ENCODE results near the gene SPN.
"Not testable (repeated sequence)": the region's sequence is repeated elsewhere in the genome, so short reads cannot be mapped to it uniquely, and the experiment has no call there.

SPN gene

DNA sequence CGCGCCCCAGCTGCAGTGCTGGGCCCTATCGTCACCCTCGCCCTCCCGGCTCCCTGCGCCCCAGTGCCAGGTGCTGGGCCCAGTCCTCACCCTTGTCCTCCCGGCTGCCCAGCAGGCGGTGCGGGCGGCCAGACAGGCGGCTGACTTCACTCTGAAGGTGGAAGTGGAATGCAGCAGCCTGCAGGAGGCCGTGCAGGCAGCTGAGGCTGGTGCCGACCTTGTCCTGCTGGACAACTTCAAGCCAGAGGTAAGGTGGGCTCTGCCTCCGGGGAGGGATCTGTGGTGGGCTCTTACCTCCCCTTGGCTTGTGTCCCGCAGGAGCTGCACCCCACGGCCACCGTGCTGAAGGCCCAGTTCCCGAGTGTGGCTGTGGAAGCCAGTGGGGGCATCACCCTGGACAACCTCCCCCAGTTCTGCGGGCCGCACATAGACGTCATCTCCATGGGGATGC is 33.9 kb downstream of the SPN start:
- DNase-seq = no peak
- in situ Hi-C loops (cut with HindIII; ENCODE audit: low pct_ligation_motif_present, low pct_unique_long_range_greater_than_20kb, low sequenced_read_pairs) = no loop called here

DNA sequence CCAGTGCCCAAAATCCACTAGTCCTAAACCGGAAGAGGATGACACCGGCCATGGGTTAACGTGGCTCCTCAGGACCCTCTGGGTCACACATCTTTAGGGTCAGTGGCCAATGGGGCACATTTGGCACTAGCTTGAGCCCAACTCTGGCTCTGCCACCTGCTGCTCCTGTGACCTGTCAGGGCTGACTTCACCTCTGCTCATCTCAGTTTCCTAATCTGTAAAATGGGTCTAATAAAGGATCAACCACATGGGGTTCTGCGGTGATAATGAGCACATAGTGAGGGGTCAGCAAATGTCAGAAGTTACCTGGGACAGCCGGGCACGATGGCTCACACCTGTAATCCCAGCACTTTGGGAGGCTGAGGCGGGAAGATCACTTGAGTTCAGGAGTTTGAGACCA is 34.3 kb downstream of the SPN start:
- in situ Hi-C loops (cut with HindIII; ENCODE audit: low pct_ligation_motif_present, low pct_unique_long_range_greater_than_20kb, low sequenced_read_pairs) = no loop called here
- no peak for DNase-seq

GRCh38 chr16:29698042-29698441 is 35.0 kb downstream of the SPN start:
- in situ Hi-C loops (cut with HindIII; ENCODE audit: low pct_ligation_motif_present, low pct_unique_long_range_greater_than_20kb, low sequenced_read_pairs) = no loop called here
- no peak for DNase-seq

GRCh38 chr16:29698484-29699323 is 35.7 kb downstream of the SPN start:
- DNase-seq = no peak
- in situ Hi-C loops (cut with HindIII; ENCODE audit: low pct_ligation_motif_present, low pct_unique_long_range_greater_than_20kb, low sequenced_read_pairs) = no loop called here

DNA sequence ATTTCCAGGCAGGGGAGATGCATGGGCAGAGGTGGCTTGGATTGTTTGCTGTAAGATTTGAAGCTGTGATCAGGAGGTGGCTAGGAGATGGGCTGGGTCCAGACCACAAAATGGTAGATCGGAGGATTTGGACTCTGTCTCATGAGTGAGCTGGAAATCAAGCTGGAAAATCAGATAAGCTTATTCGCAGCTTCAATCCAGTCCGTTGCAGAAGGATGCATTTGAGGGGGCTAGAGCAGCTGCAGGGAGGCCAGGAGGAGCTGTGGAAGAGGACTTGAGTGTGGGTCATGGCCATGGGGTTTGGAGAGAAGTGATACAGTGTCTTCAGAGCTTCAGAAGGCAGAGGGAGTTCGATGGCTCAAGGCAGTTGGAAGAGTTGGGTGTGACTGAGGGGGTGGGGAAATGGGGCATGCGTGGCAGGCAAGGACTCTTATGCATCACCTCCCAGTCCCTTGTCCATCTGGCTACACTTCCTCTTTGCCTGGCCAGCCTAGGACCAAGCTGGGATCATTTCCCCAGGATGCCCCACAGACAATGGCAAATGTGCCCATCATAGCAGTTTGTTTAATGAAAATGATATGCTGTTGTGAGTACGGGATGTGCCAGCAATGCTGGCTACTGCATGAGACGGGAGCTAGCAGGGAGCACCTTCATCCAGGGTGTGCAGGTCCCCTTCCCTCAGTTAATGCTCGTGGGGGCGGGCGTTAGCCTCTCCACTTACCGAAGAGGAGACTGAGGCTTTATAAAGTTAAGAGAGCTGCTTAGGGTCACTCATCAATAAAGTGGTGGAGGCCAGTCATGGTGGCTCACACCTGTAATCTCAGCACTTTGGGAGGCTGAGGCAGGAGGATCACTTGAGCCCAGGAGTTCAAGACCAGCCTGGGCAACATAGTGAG is 36.5 kb downstream of the SPN start:
- in situ Hi-C loops (cut with HindIII; ENCODE audit: low pct_ligation_motif_present, low pct_unique_long_range_greater_than_20kb, low sequenced_read_pairs) = no loop called here
- DNase-seq = no peak

- DNase-seq = peak; percentile 86
- in situ Hi-C loops (cut with HindIII; ENCODE audit: low pct_ligation_motif_present, low pct_unique_long_range_greater_than_20kb, low sequenced_read_pairs) = no loop called here
Measured at GRCh38 chr16:29700253-29700987, 37.4 kb downstream of the SPN start.

DNA sequence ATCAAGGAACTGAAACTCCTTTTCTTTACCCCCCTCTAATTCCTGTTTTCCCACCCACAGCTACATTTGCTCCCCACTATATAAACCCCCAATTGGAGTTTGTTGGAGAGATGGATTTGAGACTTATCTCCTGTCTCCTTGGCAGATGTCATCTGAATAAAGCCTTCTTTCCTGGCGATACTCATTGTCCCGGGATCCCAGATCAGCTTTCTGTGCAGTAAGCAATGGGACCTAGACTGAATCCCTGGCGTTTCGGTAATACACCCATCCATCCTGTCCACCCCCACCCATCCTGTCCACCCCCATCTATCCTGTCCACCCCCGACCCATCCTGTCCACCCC is 38.1 kb downstream of the SPN start:
- DNase-seq = no peak
- in situ Hi-C loops (cut with HindIII; ENCODE audit: low pct_ligation_motif_present, low pct_unique_long_range_greater_than_20kb, low sequenced_read_pairs) = no loop called here

GRCh38 chr16:29702269-29702668 is 39.2 kb downstream of the SPN start:
- in situ Hi-C loops (cut with HindIII; ENCODE audit: low pct_ligation_motif_present, low pct_unique_long_range_greater_than_20kb, low sequenced_read_pairs) = no loop called here
- DNase-seq = no peak

DNA sequence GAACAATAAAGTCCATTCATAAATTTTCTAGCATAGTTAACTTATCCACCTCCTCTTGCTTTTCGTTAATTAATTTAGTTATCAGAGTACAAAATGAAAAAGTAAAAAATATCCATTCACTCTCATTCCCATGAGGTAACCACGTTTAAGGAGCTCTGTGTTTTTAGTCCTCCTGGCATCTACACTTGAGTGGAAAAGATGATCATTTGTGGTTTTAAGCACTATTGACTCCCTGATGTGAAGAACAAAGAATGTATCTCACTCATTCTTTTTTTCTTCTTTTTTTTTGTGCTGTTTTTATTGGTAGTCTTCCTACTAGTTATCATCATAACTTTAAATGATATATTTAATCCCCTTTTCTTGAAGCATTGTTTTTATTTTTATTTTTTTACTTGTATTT is 42.0 kb downstream of the SPN start:
- peak; percentile 70 for DNase-seq
- in situ Hi-C loops (cut with HindIII; ENCODE audit: low pct_ligation_motif_present, low pct_unique_long_range_greater_than_20kb, low sequenced_read_pairs) = no loop called here

DNA sequence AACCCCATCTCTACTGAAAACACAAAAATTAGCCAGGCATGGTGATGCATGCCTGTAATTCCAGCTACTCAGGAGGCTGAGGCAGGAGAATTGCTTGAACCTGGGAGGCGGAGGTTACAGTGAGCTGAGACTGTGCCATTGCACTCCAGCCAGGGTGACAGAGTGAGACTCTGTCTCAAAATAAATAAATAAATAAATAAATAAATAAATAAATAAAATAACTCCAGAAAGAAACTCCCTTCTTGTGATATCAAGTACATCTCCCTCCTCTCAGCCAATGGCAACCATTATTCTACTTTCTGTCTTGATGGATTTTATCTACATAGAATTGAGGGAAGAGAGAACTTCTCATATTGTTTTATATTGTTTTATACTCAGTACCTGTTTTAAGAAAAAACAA is 44.1 kb downstream of the SPN start:
- in situ Hi-C loops (cut with HindIII; ENCODE audit: low pct_ligation_motif_present, low pct_unique_long_range_greater_than_20kb, low sequenced_read_pairs); DNase-seq: not testable (repeated sequence)

DNA sequence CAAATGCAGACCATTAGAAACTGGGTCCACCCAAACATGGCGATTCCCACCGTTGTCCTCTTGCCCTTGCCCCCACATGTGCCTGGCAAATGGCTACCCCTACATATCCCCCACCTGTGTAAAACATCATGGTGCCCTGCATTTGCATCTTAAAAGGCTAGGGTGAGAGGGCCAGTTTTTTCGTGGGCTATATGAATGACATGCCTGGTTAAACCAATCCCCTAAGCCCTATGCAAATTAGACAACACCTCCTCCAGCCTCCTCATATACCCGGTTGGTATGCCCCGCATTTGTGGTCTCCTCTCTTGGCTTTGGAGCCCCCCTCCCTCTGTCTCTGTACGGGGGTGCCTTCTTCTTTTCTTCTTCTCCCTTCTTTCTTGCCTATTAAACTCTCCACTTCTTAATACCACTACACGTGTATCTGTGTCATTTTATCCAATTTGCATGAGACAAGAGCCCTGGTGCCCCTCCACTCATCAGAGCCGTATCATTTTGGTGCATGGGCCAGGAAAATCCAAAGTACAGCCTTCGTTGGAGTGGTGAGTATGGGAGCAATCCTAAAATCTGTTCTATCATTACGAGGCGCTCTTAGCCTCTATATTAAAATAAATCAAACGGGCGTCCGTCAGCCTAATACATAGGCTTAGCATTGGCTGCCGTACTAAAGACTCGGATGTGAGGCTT is 46.0 kb downstream of the SPN start:
- no peak for DNase-seq
- in situ Hi-C loops (cut with HindIII; ENCODE audit: low pct_ligation_motif_present, low pct_unique_long_range_greater_than_20kb, low sequenced_read_pairs) = no loop called here

GRCh38 chr16:29709657-29710056 is 46.6 kb downstream of the SPN start:
- in situ Hi-C loops (cut with HindIII; ENCODE audit: low pct_ligation_motif_present, low pct_unique_long_range_greater_than_20kb, low sequenced_read_pairs); DNase-seq: not testable (repeated sequence)

GRCh38 chr16:29710227-29711219 is 47.5 kb downstream of the SPN start:
- in situ Hi-C loops (cut with HindIII; ENCODE audit: low pct_ligation_motif_present, low pct_unique_long_range_greater_than_20kb, low sequenced_read_pairs) = no loop called here
- peak; percentile 88 for DNase-seq

DNA sequence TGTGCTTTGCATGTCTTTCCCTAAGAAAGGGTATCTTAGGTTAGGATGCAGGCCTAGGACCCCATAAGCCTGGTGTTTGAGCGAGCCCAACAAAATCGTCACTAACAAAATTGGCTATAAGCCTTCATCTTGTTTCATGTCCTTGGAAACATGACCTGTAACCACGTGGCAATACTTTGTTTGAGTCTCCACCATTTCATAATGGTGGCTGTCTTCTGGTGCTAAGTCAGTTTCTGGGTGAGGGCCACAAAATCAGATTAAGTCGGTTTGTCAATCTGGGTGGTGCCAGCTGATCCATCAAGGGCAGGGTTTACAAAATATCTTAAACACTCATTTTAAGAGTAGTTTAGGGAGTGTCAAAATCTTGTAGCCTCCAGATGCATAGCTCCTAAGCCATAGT is 49.8 kb downstream of the SPN start:
- DNase-seq = no peak
- in situ Hi-C loops (cut with HindIII; ENCODE audit: low pct_ligation_motif_present, low pct_unique_long_range_greater_than_20kb, low sequenced_read_pairs) = no loop called here

GRCh38 chr16:29714396-29714795 is 51.3 kb downstream of the SPN start:
- no peak for DNase-seq
- in situ Hi-C loops (cut with HindIII; ENCODE audit: low pct_ligation_motif_present, low pct_unique_long_range_greater_than_20kb, low sequenced_read_pairs) = no loop called here

DNA sequence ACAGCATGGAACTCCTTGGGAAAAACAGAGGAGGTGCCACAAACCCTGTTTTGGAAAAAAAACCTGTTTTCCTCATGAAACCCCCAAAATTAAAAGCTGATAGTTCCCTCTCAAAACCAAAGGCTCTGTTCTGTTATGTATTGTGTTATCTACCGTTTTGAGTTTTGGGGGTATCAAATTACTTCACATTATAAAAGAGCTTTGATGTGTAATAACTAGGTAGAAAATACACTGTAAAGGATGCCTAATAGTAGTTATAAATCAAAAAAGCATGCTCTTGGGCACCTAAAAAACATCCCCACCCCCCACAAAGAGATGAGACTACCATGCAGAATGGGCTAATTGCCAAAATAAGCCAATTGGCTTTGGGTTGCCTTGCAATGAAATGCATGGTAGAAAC is 51.9 kb downstream of the SPN start:
- in situ Hi-C loops (cut with HindIII; ENCODE audit: low pct_ligation_motif_present, low pct_unique_long_range_greater_than_20kb, low sequenced_read_pairs) = no loop called here
- DNase-seq = no peak

DNA sequence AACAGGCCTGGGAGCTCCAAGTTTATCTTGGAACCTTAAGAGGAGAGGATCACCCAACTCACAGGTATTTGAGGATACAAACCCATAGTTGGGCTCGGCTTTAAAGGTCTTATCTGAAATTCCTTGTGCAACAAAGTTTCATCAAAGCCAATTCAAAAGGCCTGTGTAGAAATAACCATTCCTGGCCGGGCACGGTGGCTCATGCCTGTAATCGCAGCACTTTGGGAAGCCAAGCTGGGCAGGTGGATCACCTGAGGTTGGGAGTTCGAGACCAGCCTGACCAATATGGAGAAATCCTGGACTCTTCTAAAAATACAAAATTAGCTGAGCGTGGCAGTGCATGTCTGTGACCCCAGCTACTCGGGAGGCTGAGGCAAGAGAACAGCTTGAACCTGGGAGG is 54.1 kb downstream of the SPN start:
- in situ Hi-C loops (cut with HindIII; ENCODE audit: low pct_ligation_motif_present, low pct_unique_long_range_greater_than_20kb, low sequenced_read_pairs) = no loop called here
- DNase-seq = no peak
